HG02763 (cell line): Measurements from ENCODE around the gene ABHD12.
"Not testable (repeated sequence)": the region's sequence is repeated elsewhere in the genome, so short reads cannot be mapped to it uniquely, and the experiment has no call there.

ENCODE experiments used
- ATAC-seq: cut with Tn5 transposase; IDR thresholded peaks from one replicate; pipeline ENCODE4 v1.9.1; 2021; ENCODE audit warnings: mild to moderate bottlenecking, moderate library complexity; ENCODE audit not compliant: unreplicated experiment

The ABHD12 gene

DNA sequence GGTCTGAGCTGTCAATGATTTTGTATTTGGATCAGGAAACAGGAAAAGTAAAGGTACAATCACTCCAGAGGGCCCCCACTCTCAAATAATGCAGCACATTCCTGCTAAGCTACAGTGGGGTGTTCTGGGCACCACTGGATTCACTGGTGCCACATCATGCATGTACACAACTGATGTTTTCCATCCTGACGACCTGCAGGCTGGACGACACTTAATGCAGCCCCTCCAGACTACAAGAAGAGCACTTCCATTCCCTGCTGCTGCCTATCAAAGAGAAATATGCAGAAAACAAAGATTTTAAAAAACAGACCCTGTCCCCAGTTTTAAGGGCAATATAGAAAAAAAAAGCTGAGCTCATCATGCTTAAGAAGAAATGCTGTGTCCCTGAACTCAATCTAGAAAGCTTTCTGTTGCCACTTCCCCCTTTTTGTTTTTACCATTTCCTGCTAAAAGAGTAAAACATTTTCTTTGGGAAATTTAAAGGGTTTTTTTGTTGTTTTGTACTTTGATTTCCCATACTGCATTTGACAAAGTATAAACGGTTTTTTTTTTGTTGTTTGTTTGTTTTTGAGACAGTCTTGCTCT lies 35.5 kb downstream of the ABHD12 start:
- ATAC-seq: no peak

DNA sequence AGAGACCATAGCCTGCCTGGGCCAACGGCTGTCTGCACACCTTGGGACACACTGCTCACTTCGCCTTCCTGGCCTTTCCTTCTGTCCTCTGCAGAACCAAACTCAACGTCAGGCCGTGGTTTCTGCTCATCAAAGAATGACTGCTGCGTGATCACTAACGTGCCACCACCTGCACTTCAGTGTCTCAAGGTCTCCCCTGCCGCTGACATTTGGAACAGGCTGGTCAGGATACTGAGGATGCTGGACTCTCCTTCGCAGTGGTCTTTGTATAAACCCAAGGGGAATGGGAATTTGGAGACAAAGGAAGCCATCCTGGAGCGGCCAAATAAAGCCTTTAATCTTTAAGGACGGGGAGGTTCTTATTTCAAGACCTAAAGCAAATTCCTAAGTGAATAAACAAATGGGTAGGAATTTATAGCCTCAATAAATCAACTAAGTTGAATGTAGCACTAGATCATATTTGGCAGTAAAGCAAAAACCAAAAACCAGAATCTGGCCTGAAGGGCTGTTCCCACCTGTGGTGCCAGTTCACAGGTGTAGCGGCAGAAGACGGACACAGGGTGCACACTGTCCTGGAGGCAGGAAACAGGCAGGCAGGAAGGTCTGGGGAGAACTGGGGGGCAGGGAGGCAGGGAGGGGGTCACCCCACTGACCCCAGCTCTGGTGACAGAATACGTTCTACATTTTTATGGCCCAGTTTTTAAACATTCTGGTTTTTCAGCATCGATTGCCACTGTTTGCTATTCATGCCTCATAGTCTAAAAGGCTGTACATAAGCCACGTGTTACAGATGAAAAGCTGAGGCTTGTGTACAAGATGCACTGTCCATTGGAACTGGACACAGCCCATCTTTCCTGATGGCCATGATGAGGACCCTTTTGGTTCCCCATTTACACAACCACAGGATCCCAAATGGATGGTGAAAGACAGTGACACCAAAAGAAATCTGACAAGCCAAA lies 36.6 kb downstream of the ABHD12 start:
- ATAC-seq: no peak

DNA sequence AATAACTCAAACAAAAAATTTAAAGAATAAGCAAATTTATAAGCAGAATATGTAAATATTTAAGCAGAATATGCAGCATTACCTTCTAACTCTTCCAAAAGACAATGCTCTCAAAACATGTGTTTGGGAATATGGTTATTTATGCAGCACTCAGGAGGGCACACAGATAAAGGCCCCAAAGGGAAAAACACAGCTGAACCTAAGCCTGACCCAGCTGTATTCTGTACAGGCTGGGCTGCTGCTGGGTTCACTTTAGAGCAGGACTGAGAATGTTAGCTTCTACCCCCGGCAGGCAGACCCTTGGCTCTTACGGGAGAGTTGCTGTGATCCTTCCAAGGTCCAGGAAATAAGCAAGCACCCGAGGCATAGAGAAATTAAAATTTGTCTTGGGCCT lies 37.3 kb downstream of the ABHD12 start:
- no peak for ATAC-seq

DNA sequence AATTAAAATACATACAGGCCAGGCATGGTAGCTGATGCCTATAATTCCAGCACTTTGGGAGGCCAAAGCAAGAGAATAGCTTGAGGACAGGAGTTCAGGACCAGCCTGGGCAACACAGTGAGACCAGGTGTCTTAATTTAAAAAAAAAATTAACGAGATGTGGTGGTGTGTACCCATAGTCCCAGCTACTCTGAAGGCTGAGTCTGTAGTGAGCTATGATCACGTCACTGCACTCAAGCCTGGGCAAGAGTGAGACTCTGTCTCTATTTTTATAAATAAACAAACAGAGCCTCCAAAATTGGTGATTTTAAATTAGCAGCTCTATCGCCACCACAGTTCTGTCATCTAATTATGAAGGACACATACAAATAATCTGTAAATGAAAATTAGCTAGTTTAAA lies 37.9 kb downstream of the ABHD12 start:
- no peak for ATAC-seq

DNA sequence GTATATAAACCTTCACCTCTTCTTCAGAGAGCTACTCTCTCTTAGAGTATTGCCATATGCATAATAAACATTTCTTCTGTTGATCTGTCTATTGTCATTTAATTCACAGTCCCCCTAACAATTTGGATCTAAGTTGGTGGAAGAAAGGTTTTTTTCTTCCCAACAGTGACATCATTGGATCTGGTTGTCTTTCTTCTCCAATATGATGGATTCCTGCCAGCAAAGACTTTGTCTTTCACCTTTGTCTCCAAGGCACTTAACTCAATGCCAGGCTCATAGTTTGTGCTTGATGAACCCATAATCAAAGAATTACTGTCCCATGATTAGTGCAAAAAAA lies 39.6 kb downstream of the ABHD12 start:
- ATAC-seq: no peak

DNA sequence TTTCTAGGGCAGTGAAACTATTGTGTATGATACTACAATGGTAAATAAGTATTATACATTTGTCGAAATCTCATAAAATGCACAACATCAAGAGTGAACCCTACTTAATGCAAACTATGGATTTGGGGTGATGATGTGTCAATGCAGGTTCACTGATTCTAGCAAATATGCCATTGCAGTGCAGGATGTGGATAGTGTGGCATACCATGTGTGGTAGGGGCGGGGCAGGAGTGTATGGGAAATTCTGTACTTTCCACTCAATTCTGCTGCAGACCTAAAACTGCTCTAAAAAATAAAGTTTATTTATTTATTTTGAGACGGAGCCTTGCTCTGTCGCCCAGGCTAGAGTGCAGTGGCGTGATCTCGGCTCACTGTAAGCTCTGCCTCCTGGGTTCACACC lies 44.3 kb downstream of the ABHD12 start:
- ATAC-seq: no peak

DNA sequence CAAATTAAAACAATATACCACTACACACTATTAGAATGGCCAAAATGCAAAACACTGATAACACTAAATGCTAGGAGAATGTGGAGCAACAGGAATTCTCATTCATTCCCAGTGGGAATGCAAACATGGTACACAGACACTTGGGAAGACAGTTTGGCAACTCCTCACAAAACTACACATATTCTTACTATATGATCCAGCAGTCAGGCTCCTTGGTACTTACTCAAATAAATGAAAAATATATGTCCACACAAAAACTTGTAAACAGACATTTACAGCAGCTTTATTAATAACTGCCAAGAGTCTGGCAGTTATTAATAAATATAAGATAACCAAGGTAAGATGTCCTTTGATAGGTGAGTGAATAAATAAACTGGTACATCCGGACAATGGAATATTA lies 44.9 kb downstream of the ABHD12 start:
- no peak for ATAC-seq

DNA sequence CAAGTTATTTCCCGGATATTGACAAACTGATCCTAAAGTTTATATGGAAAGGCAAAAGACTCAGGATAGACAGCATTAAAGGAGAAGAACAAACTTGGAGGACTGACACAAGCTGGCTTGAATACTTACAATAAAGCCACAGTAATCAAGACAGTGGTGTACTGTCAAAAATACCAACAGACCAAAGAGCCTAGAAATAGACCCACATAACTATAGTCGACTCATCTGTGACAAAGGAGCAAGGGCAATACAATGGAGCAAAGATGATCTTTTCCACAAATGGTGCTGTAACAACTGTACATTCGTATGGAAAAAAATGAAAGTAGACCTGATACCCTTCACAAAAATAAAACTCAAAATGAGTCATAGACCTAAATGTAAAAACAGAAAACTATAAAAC lies 46.0 kb downstream of the ABHD12 start:
- ATAC-seq: no peak

DNA sequence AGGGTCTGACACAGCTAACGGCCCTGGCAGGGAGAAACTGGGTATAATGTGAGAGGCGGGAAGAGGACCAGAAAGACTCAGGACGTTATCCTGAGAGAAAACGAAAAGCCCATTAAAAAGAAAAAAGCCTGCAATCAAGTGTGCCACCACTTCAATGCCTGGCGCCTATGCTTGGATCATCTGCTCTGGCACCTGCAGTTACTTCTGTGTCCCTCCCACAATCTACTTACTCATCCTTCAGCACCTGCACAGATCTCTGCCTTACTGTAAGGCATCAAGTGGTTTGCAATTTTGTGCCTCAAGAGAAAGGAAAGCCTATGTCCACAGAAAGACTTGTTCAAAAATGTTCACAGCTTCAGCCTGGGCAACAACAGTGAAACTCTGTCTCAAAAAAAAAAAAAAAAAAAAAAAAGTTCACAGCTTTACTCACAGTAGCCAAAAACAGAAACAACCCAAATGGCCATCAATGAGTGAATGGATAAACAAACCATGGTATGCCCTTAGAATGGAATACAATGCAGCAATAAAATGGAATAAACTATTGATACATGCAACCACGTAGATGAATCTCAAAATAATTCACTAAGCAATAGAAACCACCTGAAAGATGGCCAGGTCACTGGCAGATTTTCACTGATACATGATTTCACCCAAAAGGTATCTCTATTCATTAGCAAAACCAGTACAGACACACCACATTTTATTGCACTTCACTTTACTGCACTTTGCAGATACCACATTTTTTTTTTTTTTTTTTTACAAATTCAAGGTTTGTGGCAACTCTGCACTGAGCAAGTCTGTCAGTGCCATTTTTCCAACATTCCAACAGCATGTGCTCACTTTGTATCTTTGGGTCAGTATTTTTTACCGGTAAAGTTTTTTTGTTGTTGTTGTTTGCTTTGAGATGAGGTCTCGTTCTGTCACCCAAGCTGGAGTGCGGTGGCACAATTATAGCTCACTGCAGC lies 48.6 kb downstream of the ABHD12 start:
- ATAC-seq: no peak

DNA sequence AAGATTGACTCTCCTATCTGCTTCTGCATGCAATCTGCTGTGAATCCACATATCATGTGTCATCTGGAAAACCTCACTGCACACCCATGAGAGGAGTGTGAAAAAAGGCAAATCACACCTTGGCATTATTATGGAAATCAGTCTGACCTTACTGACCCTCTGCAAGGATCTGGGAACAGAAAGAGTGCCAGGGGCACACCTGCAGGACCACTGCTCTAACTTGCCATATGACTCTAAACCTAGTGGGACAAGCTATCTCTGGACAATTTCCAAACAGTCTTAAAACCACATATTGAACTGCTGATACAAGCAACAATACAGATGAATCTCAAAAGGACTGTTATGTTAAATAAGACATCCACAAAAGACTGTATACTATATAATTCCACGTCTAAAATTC lies 50.3 kb downstream of the ABHD12 start:
- no peak for ATAC-seq

DNA sequence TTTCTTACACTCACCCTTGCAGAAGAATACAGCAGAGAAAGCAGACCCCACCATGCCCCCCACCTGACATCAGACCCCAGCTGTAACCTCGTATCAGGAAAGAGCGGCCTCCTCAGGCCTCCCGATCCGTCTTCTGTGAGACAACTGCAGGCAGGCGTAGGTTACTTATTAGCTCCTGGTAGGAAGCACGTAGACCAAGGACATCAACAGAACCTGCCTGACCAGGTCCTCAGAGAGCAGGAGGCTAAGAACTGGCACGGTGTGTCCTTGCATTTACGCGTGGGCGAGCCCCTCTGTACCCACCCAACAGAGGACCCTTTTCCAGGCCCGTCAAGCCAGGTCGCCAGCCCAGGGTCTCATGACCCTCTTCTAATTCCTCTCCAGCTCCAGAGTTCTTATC lies 51.0 kb downstream of the ABHD12 start:
- no peak for ATAC-seq

DNA sequence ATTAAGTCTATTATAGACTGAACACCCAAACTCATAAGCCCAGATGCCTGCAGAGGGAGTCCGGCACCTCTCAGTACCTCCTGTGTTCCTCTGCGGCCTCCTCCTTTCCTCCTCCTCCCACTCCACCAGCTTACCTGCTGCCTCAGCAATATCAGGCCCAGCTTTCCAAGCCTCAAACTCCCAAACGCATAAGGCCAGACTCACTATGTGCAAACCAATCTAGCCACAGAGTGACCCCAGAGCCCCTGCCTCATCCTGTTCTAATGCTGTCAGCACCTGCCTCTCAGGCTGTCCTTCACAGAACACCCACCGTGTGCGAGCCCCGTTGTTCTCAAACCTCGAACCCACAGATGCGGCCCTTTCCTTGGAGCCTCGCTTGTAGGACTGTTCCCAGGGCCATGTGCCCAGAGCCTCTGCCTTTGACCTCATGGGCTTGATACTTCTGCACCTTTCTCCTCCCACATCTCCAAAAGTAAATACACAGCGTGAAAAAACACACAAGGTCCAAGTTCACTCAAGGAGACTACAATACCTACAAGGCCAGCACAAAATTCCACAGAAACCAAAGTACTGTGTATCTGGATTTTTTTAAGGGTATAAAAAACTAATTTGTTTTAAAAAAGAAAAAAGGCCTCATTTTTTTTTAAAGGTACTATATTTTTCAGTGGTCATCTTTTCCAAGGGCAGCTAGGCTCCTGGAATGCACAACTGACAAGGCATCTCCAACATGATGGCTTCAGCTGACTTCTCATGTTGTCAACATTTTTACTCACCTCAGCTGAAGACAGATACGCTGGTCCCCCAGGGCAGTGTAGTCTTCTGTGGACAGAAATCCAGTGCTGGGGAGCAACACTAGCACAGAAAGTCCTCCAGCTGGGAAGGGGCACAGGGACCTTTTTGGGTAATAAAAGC lies 52.3 kb downstream of the ABHD12 start:
- no peak for ATAC-seq

DNA sequence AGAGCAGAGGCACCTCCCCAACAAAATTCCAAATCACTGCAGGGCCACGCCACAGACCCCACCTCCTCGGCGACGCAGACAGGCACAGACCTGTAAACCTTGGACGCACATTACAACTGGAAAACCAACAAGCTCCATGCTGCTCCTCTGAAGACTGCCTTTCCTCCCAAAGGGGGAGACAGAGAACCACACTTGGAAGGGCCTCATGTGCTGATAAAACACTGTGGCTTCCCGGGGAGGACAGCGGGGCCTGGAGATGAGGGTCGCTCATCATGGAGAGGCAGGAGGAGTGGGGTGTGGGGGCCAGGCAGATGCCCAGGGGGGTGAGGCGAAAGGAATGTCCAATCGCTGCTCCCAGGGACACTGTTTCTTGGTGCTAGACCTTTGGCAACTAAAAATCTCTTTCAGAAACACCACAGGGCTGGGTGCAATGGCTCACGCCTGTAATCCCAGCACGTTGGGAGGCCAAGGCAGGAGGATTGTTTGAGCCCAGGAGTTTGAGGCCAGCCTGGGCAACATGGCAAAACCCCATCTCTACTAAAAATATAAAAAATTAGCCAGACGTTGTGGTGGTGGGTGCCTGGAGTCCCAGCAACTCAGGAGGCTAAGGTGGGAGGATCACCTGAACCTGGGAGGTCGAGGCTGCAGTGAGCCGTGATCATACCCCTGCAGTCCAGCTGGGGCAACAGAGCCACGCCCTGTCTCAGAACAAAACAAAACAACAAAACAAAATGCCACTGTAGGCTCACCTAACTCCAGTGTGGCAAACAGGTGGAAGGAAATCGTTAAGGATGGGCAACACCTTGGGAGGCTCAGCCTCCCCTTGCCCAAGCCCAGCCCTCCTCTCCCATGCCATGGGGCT lies 53.8 kb downstream of the ABHD12 start:
- no peak for ATAC-seq

DNA sequence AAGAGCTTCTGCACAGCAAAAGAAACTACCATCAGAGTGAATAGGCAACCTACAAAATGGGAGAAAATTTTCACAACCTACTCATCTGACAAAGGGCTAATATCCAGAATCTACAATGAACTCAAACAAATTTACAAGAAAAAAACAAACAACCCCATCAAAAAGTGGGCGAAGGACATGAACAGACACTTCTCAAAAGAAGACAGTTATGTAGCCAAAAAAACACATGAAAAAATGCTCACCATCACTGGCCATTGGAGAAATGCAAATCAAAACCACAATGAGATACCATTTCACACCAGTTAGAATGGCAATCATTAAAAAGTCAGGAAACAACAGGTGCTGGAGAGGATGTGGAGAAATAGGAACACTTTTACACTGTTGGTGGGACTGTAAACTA lies 55.7 kb downstream of the ABHD12 start:
- ATAC-seq: not testable (repeated sequence)

DNA sequence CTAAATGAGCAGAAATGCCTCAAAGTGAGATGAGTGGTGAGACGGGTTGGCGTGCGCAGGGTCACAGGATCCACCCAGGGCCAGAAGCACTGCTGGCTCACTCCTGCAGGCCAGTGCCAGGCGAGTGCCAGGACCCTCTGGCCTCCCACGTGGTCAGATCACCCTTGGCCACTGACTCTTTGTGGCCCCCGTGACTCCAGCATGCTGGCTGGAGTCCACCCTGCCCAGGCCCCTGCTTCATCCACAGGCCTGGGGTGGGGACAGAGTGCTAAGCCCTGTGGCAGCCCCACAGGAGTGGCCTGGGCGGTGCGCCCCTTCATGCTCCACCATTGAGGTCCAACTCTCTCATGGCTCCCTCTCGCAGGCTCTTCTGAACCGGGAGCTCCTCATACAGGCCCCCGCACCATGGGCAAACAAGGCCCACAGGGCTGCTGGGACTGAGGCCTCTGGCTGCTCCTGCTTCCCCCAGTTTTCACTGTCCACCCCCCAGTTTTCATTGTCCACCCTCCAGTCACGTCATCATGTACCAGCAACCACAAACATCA lies 61.6 kb downstream of the ABHD12 start:
- ATAC-seq: no peak

DNA sequence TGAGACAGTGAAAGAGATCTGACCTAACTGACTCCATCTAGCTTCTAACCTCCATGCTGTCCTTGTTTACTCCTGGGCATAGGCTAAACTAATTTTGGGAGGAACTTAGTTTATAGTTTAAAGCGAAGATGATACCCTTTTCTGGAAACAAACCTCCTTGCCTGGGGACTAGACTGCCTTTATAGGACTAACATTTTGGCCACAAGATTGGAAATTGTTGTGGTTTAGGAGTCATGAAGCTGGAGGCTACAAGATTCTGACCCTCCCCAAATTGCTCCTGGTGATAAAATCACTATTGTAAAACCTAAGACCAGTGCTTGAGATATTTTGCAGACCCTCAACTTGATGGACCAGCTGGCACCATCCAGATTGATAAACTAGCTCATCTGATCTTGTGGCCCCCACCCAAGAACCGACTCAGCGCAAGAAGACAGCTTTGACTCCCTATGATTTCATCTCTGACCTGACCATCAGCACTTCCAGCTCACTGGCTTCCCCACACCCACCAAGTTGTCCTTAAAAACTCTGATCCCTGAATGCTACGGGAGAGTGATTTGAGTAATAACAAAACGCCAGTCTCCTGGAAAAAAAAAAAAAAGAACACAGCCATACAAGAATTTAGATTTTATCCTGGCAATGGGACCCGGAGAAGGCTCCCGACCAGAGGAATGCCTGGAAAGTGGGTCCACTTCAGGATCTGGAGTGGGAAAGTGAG lies 63.0 kb downstream of the ABHD12 start:
- ATAC-seq: no peak

DNA sequence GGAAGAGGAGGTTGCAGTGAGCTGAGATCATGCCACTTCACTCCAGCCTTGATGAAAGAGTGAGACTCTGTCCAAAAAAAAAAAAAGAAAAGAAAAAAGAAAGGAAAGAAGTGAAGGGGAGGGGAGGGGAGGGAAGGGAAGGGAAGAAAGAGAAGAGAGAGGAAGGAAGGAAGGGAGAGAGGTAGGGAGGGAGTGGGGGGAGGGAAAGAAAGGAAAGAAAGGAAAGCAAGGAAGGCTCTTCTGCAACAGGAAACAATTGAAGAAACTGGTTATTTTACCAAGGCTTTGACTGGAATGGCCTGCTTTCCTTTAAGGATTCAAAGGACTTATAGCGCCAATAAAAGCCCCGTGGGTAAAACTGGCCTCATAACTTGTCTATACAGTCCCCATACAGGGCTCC lies 64.6 kb downstream of the ABHD12 start:
- ATAC-seq: no peak

DNA sequence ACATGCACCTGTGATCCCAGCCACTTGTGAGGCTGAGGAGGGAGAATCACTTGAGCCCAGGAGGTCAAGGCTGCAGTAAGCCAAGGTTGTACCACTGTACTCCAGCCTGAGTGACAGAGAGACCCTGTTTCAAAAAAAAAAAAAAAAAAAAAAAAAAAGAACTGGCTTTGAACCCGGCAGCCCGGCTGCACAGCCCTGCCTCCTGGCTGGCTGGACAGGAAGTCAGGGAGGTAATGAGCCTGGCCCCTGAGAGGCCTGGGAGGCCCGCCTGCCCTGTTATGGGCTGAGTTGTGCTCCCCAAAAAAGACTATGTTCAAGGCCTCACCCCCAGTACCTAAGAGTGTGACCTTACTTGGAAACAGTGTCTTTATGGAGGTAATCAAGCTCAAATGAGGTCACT lies 65.6 kb downstream of the ABHD12 start:
- no peak for ATAC-seq

DNA sequence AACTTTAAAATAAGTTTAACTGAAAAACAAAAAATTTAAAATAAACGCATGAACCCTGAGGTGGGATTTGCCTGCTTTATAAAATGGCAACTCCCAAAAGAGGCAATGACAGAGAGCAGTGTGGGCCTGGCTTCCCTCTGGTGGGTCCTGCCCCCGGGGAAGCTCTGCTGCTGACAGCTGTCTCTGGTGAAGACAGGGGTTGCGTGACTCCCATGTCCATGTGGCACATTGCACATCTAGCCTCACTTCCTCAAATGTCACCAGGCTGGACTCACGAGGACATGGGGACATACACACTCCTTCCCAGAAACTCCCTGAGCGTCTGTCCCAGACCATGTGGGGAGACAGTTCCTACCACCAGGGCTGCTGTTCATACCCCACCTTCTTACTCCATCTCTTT lies 66.2 kb downstream of the ABHD12 start:
- ATAC-seq: no peak
